ENCODE data around the gene ZBTB46. TPM values are rescaled to one million over a fixed set of nuclear protein-coding genes. Genes with fewer than 3 reads are reported as not detected.

The ZBTB46 gene
- total RNA-seq, 3 donors from 2014 or later = 8.2 to 18.7 (median 10.7) TPM

- intact Hi-C loops (cut with DNase I; ENCODE audit: low total_unique reads) = no loop called here
- TF ChIP-seq POLR2A (IDR thresholded peaks at IDR 0.05) (no peak), POLR2AphosphoS5 (IDR thresholded peaks at IDR 0.05) (no peak), CTCF (IDR thresholded peaks at IDR 0.05) (no peak)
- H3K27me3 ChIP-seq = no peaks in the 10 kb centered on the region
- peak overlapping the region; percentile 63 to 98 (median 83) for H3K4me3 ChIP-seq
- no peaks in the 10 kb centered on the region for H3K36me3 ChIP-seq
- H3K9me3 ChIP-seq = no peaks in the 10 kb centered on the region
- no peak for DNase-seq (ENCODE audit: low spot score in 2 of 2)
- H3K4me1 ChIP-seq = peaks cover under 1 to 2% of the 10 kb centered on the region in 2 donors
- H3K27ac ChIP-seq = peak overlapping the region; percentile 17 to 70
These were observed 2.1 kb downstream of the ZBTB46 start for GRCh38 chr20:63828951-63829350.

GRCh38 chr20:63828545-63828944 is 2.5 kb downstream of the ZBTB46 start:
- Histone ChIP-seq H3K36me3 (no peaks in the 10 kb centered on the region), H3K27ac (peak overlapping the region; percentile 17 to 70), H3K4me1 (no peaks in the 10 kb centered on the region), H3K9me3 (no peaks in the 10 kb centered on the region), H3K4me3 (peak overlapping the region; percentile 63 to 98 (median 83)), H3K27me3 (no peaks in the 10 kb centered on the region)
- intact Hi-C loops (cut with DNase I; ENCODE audit: low total_unique reads) = no loop called here
- TF ChIP-seq POLR2AphosphoS5 (IDR thresholded peaks at IDR 0.05) (no peak), POLR2A (IDR thresholded peaks at IDR 0.05) (no peak), CTCF (IDR thresholded peaks at IDR 0.05) (no peak)
- DNase-seq (ENCODE audit: low spot score in 2 of 2) = no peak

GRCh38 chr20:63828124-63828523 is 2.9 kb downstream of the ZBTB46 start:
- no peaks in the 10 kb centered on the region for H3K9me3 ChIP-seq
- TF ChIP-seq CTCF (IDR thresholded peaks at IDR 0.05) (no peak), POLR2AphosphoS5 (IDR thresholded peaks at IDR 0.05) (no peak), POLR2A (IDR thresholded peaks at IDR 0.05) (no peak)
- peak overlapping the region in 1 of 3 donors; percentile 98 for H3K4me3 ChIP-seq
- H3K4me1 ChIP-seq = no peaks in the 10 kb centered on the region
- peak overlapping the region; percentile 17 to 70 for H3K27ac ChIP-seq
- intact Hi-C loops (cut with DNase I; ENCODE audit: low total_unique reads) = no loop called here
- H3K27me3 ChIP-seq = no peaks in the 10 kb centered on the region
- H3K36me3 ChIP-seq = no peaks in the 10 kb centered on the region
- DNase-seq (ENCODE audit: low spot score in 2 of 2) = no peak

- intact Hi-C loops (cut with DNase I; ENCODE audit: low total_unique reads) = no loop called here
- H3K9me3 ChIP-seq = no peaks in the 10 kb centered on the region
- H3K36me3 ChIP-seq = no peaks in the 10 kb centered on the region
- H3K27ac ChIP-seq = peak overlapping the region; percentile 25 to 65
- no peaks in the 10 kb centered on the region for H3K4me1 ChIP-seq
- TF ChIP-seq POLR2A (IDR thresholded peaks at IDR 0.05) = no peak
- no peak for TF ChIP-seq POLR2AphosphoS5 (IDR thresholded peaks at IDR 0.05)
- TF ChIP-seq CTCF (IDR thresholded peaks at IDR 0.05) = no peak
- peak overlapping the region in 2 of 3 donors; percentile 16 to 39 for H3K4me3 ChIP-seq
- no peaks in the 10 kb centered on the region for H3K27me3 ChIP-seq
- DNase-seq (ENCODE audit: low spot score in 2 of 2) = no peak
These were observed 4.3 kb downstream of the ZBTB46 start for GRCh38 chr20:63826753-63827152.

GRCh38 chr20:63825331-63826118 is 5.5 kb downstream of the ZBTB46 start:
- Histone ChIP-seq H3K9me3 (no peaks in the 10 kb centered on the region), H3K27me3 (no peaks in the 10 kb centered on the region), H3K36me3 (no peaks in the 10 kb centered on the region), H3K4me3 (no peak overlapping the region), H3K4me1 (no peaks in the 10 kb centered on the region), H3K27ac (no peak overlapping the region)
- no peak for DNase-seq (ENCODE audit: low spot score in 2 of 2)
- intact Hi-C loops (cut with DNase I; ENCODE audit: low total_unique reads) = no loop called here
- TF ChIP-seq POLR2AphosphoS5 (IDR thresholded peaks at IDR 0.05) = no peak
- no peak for TF ChIP-seq CTCF (IDR thresholded peaks at IDR 0.05)
- TF ChIP-seq POLR2A (IDR thresholded peaks at IDR 0.05) = no peak
